Activated naive CD4-positive, alpha-beta T cell treated with anti-CD3 and anti-CD28 coated beads, Interleukin-2, amount 10 ng/mL, durations not matched to agents 7 days and 5 days (primary cell): ENCODE data around the gene KRT81.
"Not testable (repeated sequence)": the region's sequence is repeated elsewhere in the genome, so short reads cannot be mapped to it uniquely, and the experiment has no call there.

Experiments used
- CTCF ChIA-PET: fragments of 350-600 bp; sonication (Branson Sonifier 250); formaldehyde crosslinking; loops from one replicate; lab custom pipeline; 2021; ENCODE audit warnings: antibody characterized with exemption; lab: Charles Lee
- DNase-seq: peaks from one replicate; pipeline ENCODE4 v3.0.0-alpha.2; 2020
- H3K27ac Mint-ChIP-seq: one replicate; pipeline ENCODE4 v1.8.0; 2021; ENCODE audit warnings: mild to moderate bottlenecking, moderate library complexity, mixed read lengths
- H3K27me3 Mint-ChIP-seq: one replicate; pipeline ENCODE4 v1.8.0; 2021; ENCODE audit warnings: mild to moderate bottlenecking, mixed read lengths
- H3K36me3 Mint-ChIP-seq: one replicate; pipeline ENCODE4 v1.8.0; 2021; ENCODE audit warnings: mixed read lengths
- H3K4me1 Mint-ChIP-seq: one replicate; pipeline ENCODE4 v1.8.0; 2021; ENCODE audit warnings: mixed read lengths
- H3K4me3 Mint-ChIP-seq: one replicate; pipeline ENCODE4 v1.8.0; 2021; ENCODE audit warnings: mild to moderate bottlenecking, moderate library complexity, mixed read lengths
- H3K9me3 Mint-ChIP-seq: one replicate; pipeline ENCODE4 v1.8.0; 2021; ENCODE audit warnings: mixed read lengths

The KRT81 gene

DNA sequence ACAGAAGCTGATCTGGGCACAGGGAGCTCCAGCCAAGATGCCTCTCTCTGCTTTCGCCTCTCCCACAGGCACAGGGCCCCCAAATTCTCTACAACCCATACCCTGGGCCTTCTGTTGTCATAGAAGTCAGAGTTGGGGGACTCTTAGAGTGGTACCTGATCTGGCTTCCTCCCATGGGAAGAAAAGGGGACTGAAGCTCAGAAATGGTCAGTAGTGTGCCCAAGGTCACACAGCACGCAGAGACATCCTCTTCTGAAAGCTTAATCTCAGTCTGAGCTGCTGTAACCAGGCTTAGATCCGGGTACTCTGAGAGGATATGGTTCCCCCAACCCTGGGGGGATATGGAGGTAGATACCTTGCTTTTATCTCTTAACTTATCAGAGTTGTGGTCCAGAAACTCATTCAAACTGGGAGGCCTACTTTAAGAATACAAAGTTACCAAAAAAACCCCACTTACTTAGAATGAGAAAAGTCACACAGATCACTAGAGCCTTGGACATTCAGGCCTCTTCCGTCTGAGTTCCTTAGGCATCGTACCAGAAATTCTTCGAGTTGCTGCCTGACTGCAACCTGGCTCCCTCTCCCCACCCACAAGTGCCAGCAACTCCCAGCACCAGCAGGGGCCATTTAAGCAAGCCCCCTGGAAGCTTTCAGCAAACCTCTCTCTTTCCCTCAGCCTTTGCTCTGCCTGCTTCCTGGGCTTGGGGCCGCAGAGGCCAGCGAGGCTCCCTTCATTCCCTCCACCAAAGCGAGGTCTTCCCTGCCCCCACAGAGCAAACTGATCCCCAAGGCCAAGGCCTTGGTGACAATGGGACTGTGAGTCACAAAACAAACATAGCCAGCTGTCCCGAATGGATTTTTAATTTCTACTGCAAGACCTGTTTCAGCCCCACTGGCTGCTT is 44.4 kb downstream of the KRT81 start:
- CTCF ChIA-PET: interaction anchor here (1.2 kb wide), 1 partner anchor 32 kb away, joined by 3 read pairs; no protein-coding TSS in a partner anchor
- no peak overlapping the region for H3K4me3 Mint-ChIP-seq
- H3K27me3 Mint-ChIP-seq: peaks cover 31% of the 10 kb centered on the region
- H3K27ac Mint-ChIP-seq: peak overlapping the region; percentile 62
- peaks cover 18% of the 10 kb centered on the region for H3K36me3 Mint-ChIP-seq
- peaks cover 3% of the 10 kb centered on the region for H3K9me3 Mint-ChIP-seq
- H3K4me1 Mint-ChIP-seq: peaks cover 79% of the 10 kb centered on the region
- no peak for DNase-seq

GRCh38 chr12:52245962-52246569 is 45.3 kb downstream of the KRT81 start:
- Mint-ChIP-seq H3K27ac (peak overlapping the region; percentile 22), H3K9me3 (no peaks in the 10 kb centered on the region), H3K36me3 (peaks cover 10% of the 10 kb centered on the region), H3K4me3 (no peak overlapping the region), H3K27me3 (peaks cover 36% of the 10 kb centered on the region), H3K4me1 (peaks cover 70% of the 10 kb centered on the region)
- DNase-seq: no peak
- CTCF ChIA-PET: no interaction called here

GRCh38 chr12:52245259-52245961 is 45.9 kb downstream of the KRT81 start:
- Mint-ChIP-seq H3K27me3 (peaks cover 34% of the 10 kb centered on the region), H3K4me1 (peaks cover 65% of the 10 kb centered on the region), H3K36me3 (peaks cover 8% of the 10 kb centered on the region), H3K9me3 (no peaks in the 10 kb centered on the region), H3K27ac (no peak overlapping the region), H3K4me3 (no peak overlapping the region)
- CTCF ChIA-PET: interaction anchor here (2.7 to 3.0 kb wide), 2 partner anchors 23 to 33 kb away, joined by 11 to 16 read pairs; no protein-coding TSS in a partner anchor
- no peak for DNase-seq

DNA sequence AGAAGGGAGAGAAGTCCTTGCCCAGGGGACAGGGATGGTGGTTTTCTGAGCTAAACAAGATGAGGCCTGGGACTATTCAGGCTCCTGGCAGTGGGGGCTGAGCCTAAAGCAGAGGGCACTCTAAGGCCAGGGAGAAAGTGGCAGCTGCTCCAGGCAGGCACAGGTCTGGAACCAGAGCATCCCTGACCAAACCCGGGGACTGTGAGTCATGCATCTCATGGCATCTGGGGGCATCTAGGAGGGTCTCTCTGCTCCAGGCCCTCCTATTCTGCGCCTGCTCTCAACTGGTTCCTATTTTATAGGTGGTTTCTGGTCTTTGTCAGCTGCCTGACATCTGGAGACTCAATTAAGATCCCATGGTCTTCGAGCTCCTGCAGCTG is 46.7 kb downstream of the KRT81 start:
- no peak for DNase-seq
- Mint-ChIP-seq H3K36me3 (peaks cover 4% of the 10 kb centered on the region), H3K4me1 (peaks cover 60% of the 10 kb centered on the region), H3K9me3 (no peaks in the 10 kb centered on the region), H3K27me3 (peaks cover 29% of the 10 kb centered on the region), H3K27ac (peak overlapping the region; percentile 91), H3K4me3 (peak overlapping the region; percentile 43)
- CTCF ChIA-PET: interaction anchor here (0.6 to 3.0 kb wide), 5 partner anchors 19 to 83 kb away, joined by 3 to 16 read pairs (median 4); no protein-coding TSS in a partner anchor

DNA sequence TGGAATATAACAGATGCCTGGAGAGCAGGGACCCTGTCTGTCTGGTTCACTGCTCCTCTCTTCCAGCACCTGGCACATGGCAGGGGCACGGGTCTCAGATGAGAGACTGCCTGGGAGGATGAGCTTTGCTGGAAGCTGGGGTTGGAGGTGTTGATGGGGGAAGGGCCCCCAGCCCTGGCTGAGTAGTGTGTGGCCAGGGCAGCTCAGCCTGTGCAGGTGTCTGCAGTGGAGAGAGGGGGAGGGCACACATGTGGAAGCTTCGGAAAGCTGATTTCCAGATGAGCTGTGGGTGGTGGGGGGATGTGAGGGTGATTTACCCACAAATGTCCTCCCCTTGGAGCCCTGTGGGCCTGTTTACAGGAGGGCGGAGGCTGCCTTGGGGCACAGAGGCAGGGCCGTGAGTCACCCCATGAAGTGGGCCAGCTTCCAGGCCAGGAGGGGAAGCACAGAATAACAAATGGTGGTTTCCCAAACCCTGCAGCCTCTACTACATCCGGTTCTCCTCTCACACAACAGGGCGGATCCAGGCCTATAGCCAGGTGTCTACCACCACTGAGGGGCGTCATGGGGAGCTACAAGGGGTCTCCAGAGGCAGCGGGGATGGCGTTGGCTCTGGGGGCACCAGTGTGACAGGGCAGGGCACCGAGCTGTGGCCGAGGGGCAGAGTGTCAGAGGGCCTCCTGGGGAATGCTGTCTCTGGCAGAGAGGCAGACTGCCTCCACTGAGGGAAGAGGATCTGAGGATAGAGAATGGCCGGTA is 47.3 kb downstream of the KRT81 start:
- peak; percentile 77 for DNase-seq
- Mint-ChIP-seq H3K27ac (peak overlapping the region; percentile 91), H3K27me3 (peaks cover 29% of the 10 kb centered on the region), H3K36me3 (peaks cover 4% of the 10 kb centered on the region), H3K4me1 (peaks cover 56% of the 10 kb centered on the region), H3K4me3 (peak overlapping the region; percentile 43), H3K9me3 (no peaks in the 10 kb centered on the region)
- CTCF ChIA-PET: interaction anchor here (0.6 to 3.0 kb wide), 6 partner anchors 18 to 83 kb away, joined by 3 to 16 read pairs (median 4); no protein-coding TSS in a partner anchor

GRCh38 chr12:52243259-52243855 is 48.0 kb downstream of the KRT81 start:
- Mint-ChIP-seq H3K27me3 (peaks cover 30% of the 10 kb centered on the region), H3K4me1 (peaks cover 53% of the 10 kb centered on the region), H3K36me3 (peaks cover 4% of the 10 kb centered on the region), H3K9me3 (no peaks in the 10 kb centered on the region), H3K27ac (peak overlapping the region; percentile 91), H3K4me3 (peak overlapping the region; percentile 17)
- DNase-seq: no peak
- CTCF ChIA-PET: interaction anchor here (0.9 to 3.0 kb wide), 4 partner anchors 19 to 76 kb away, joined by 3 to 16 read pairs (median 8); no protein-coding TSS in a partner anchor

GRCh38 chr12:52242442-52243258 is 48.7 kb downstream of the KRT81 start:
- Mint-ChIP-seq H3K27ac (no peak overlapping the region), H3K36me3 (peaks cover 1% of the 10 kb centered on the region), H3K4me3 (no peak overlapping the region), H3K27me3 (peaks cover 33% of the 10 kb centered on the region), H3K4me1 (peaks cover 50% of the 10 kb centered on the region), H3K9me3 (no peaks in the 10 kb centered on the region)
- DNase-seq: no peak
- CTCF ChIA-PET: interaction anchor here (1.4 to 3.0 kb wide), 3 partner anchors 21 to 76 kb away, joined by 4 to 16 read pairs (median 11); no protein-coding TSS in a partner anchor

DNA sequence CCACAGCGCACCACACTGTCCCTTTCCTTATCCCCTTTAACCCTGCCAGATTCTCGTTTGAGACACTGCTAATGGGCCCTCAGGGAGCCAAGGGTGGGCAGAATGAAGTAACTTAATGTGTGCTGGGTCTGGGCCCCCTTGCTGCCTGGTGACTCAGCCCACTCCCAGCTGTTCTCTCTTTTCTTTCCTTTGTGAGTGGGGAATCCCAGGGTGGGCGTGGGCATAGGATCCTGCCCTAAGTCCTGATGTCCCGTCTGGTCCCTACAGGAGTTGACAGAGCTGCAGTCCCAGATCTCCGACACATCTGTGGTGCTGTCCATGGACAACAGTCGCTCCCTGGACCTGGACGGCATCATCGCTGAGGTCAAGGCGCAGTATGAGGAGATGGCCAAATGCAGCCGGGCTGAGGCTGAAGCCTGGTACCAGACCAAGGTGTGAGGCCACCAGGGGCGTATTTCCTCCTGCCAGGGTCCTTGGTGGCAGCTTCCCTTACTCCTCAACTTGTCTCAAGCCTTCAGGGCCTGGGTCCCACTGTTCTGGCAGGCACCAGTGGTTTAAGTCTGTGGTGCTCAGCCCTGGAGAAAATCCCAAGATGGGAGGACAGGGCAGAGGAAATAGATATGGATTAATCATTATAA is 50.0 kb downstream of the KRT81 start:
- peaks cover 42% of the 10 kb centered on the region for H3K27me3 Mint-ChIP-seq
- no peak overlapping the region for H3K27ac Mint-ChIP-seq
- no peak for DNase-seq
- no peaks in the 10 kb centered on the region for H3K9me3 Mint-ChIP-seq
- peaks cover 1% of the 10 kb centered on the region for H3K36me3 Mint-ChIP-seq
- CTCF ChIA-PET: interaction anchor here (0.7 kb wide), 1 partner anchor 10 kb away, joined by 3 read pairs; no protein-coding TSS in a partner anchor
- H3K4me3 Mint-ChIP-seq: no peak overlapping the region
- peaks cover 37% of the 10 kb centered on the region for H3K4me1 Mint-ChIP-seq

DNA sequence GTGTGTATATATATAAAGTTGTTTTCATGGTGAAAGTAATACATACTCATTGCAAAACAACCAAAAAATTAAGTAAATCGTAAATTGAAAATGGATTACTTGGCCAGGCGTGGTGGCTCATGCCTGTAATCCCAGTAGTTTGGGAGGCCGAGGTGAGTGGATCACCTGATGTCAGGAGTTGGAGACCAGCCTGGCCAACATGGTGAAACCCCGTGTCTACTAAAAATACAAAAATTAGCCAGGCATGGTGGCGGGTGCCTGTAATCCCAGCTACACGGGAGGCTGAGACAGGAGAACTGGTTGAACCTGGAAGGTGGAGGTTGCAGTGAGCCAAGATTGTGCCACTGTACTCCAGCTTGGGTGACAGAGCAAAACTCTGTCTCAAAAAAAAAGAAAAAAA is 51.1 kb downstream of the KRT81 start:
- H3K36me3 Mint-ChIP-seq, H3K27ac Mint-ChIP-seq, DNase-seq, H3K4me3 Mint-ChIP-seq, H3K9me3 Mint-ChIP-seq: not testable (repeated sequence)
- peaks cover 26% of the 10 kb centered on the region for H3K4me1 Mint-ChIP-seq
- CTCF ChIA-PET: interaction anchor here (0.7 kb wide), 1 partner anchor 55 kb away, joined by 3 read pairs; no protein-coding TSS in a partner anchor
- H3K27me3 Mint-ChIP-seq: peaks cover 52% of the 10 kb centered on the region

- peaks cover 1% of the 10 kb centered on the region for H3K36me3 Mint-ChIP-seq
- H3K4me1 Mint-ChIP-seq: peaks cover 21% of the 10 kb centered on the region
- H3K4me3 Mint-ChIP-seq: no peak overlapping the region
- DNase-seq: no peak
- peaks cover 57% of the 10 kb centered on the region for H3K27me3 Mint-ChIP-seq
- no peak overlapping the region for H3K27ac Mint-ChIP-seq
- CTCF ChIA-PET: interaction anchor here (0.7 to 4.5 kb wide), 2 partner anchors 18 to 55 kb away, joined by 3 to 24 read pairs; no protein-coding TSS in a partner anchor
- H3K9me3 Mint-ChIP-seq: no peaks in the 10 kb centered on the region
These were observed 51.6 kb downstream of the KRT81 start for GRCh38 chr12:52239767-52240166.

GRCh38 chr12:52238916-52239646 is 52.3 kb downstream of the KRT81 start:
- H3K27ac Mint-ChIP-seq: no peak overlapping the region
- peaks cover 61% of the 10 kb centered on the region for H3K27me3 Mint-ChIP-seq
- CTCF ChIA-PET: interaction anchor here (0.7 to 4.5 kb wide), 3 partner anchors 18 to 56 kb away, joined by 3 to 24 read pairs (median 4); no protein-coding TSS in a partner anchor
- peaks cover 1% of the 10 kb centered on the region for H3K36me3 Mint-ChIP-seq
- H3K9me3 Mint-ChIP-seq: no peaks in the 10 kb centered on the region
- H3K4me1 Mint-ChIP-seq: peaks cover 14% of the 10 kb centered on the region
- H3K4me3 Mint-ChIP-seq: no peak overlapping the region
- no peak for DNase-seq
